AG10803 (cell line): ENCODE data around the gene NVL.

Experiments used
- DNase-seq: peaks from one replicate; pipeline ENCODE4 v3.0.0; 2010; ENCODE audit warnings: low read depth
- H3K4me3 ChIP-seq: 2 replicates; pipeline ENCODE4 v1.5.1; 2011; ENCODE audit warnings: mild to moderate bottlenecking, low read length, control low read depth
- TF ChIP-seq, protein P1 (sequence below): conservative IDR thresholded peaks from 2 replicates; pipeline ENCODE4 v1.5.1; 2011; ENCODE audit warnings: mild to moderate bottlenecking, low read length, control low read depth, inconsistent platforms

Gene NVL

DNA sequence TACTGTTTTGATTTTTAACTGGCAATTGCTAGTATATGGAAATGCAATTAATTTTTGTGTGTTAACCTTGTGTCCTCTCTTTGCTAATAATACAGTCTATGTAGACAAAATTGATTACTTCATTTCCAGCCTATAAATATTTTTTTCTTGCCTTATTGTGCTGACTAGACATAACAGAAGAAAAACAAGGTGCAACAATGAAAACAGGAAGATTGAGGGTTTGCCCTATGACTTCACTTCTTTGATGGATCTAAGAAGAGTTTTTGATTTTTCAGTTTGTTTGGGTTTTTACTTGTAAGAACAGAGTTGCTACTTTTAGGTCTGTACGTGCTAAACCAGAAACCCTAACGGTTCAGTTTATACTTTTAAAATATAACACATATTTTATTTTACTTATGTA, 18.2 kb upstream of the NVL start:
- TF ChIP-seq, protein P1, sequence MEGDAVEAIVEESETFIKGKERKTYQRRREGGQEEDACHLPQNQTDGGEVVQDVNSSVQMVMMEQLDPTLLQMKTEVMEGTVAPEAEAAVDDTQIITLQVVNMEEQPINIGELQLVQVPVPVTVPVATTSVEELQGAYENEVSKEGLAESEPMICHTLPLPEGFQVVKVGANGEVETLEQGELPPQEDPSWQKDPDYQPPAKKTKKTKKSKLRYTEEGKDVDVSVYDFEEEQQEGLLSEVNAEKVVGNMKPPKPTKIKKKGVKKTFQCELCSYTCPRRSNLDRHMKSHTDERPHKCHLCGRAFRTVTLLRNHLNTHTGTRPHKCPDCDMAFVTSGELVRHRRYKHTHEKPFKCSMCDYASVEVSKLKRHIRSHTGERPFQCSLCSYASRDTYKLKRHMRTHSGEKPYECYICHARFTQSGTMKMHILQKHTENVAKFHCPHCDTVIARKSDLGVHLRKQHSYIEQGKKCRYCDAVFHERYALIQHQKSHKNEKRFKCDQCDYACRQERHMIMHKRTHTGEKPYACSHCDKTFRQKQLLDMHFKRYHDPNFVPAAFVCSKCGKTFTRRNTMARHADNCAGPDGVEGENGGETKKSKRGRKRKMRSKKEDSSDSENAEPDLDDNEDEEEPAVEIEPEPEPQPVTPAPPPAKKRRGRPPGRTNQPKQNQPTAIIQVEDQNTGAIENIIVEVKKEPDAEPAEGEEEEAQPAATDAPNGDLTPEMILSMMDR: no peak
- DNase-seq: no peak
- H3K4me3 ChIP-seq: no peak overlapping the region

DNA sequence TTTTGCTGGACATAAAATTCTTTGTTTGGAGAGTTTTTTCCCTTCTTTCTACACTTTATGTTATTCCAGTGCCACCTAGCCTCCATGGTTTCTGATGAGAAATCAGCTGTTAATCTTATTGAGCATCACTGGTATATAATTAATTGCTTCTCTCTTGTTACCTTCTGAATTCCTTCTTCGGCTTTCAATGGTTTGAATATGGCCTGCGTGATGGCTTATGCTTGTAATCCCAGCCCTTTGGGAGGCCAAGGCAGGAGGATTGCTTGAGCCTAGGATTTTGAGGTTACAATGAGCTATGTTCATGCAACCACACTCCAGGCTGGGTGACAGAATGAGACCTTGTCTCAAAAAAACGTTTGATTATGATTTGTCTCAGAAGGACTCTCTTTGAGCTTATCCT, 13.7 kb upstream of the NVL start:
- no peak for DNase-seq
- TF ChIP-seq, protein P1: no peak
- H3K4me3 ChIP-seq: no peak overlapping the region

DNA sequence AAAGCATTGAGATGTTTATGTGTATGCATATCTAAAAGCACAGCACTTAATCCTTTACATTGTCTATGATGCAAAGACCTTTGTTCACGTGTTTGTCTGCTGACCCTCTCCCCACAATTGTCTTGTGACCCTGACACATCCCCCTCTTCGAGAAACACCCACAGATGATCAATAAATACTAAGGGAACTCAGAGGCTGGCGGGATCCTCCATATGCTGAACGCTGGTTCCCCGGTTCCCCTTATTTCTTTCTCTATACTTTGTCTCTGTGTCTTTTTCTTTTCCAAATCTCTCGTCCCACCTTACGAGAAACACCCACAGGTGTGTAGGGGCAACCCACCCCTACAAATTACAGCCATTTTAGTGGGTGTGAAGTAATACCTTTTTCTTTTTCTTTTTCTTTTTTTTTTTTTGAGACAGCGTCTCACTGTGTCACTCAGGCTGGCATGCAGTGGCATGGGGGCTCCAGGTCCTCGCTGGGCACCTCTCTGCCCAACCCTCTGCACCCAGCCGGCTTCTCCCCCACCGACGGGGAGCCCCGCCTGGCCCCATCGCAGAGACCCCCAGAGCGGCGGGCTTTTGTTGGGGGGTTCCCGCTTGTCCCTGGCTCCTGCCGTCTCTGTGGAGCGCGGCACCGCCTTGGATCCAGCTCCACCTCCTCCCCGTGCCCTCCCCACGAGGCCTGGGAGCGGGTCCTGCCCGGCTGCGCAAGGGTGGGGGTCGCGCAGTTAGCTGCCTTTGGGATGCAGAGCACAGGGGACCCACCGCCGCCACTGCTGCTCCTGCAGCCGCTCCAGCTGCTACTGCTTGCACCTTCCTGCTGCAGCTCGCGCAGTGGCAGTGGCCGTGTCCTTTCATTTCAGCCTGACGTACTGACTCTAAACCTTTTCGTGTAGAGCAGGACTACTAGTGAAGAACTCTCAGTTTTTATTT, 10.7 kb upstream of the NVL start:
- H3K4me3 ChIP-seq: peak overlapping the region; percentile 63
- DNase-seq: peak; percentile 8

DNA sequence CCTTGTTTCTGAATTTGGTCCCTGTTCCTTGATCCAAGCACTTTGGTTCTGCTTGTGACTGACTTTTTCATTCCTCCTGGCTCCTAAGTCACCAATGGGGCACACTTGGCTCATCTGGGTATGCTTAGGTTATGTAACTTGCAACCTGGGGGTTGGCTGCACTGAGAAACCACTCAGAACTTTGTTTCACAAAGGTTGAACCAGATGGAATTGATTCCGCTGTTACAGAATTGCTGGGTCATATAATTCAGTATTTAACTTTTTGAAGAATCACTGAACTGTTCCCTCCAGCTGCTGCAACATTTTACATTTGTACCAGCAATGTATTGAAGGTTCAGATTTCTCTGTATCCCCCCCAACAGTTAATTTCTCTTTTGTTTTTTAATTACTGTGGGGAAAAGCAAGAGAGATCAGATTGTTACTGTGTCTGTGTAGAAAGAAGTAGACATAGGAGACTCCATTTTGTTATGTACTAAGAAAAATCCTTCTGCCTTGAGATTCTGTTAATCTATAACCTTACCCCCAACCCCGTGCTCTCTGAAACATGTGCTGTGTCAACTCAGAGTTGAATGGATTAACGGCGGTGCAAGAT, 9.6 kb upstream of the NVL start:
- DNase-seq: no peak
- TF ChIP-seq, protein P1: no peak
- H3K4me3 ChIP-seq: no peak overlapping the region

DNA sequence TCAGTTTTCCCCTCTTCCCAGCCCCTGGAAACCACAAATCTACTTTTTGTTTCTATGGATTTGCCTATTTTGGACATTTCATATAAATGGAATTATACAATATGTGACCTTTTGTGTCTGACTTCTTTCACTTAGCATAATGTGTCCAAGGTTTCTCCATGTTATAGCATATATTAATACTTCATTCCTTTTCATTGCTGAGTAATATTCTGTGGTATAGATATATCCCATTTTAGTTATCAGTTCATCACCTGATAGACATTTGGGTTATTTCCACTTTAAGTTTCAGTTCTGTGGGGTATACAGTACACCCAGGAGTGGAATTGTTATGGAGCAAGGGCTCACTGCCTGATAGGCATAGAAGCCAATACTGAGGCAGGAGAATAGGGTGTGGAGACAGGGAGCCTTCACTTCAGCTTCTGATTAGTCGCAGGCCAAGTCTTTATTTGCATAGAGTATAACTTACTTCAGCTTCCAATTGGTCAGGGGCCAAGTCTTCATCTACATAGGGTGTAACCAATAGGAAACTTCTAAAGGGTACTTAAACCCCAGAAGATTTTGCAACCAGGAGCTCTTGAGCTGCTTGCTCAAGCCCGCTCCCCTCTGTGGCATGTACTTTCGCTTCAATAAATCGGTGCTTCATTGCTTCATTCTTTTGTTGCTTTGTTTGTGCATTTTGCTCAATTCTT, 8.3 kb upstream of the NVL start:
- TF ChIP-seq, protein P1: no peak
- H3K4me3 ChIP-seq: no peak overlapping the region
- DNase-seq: no peak

DNA sequence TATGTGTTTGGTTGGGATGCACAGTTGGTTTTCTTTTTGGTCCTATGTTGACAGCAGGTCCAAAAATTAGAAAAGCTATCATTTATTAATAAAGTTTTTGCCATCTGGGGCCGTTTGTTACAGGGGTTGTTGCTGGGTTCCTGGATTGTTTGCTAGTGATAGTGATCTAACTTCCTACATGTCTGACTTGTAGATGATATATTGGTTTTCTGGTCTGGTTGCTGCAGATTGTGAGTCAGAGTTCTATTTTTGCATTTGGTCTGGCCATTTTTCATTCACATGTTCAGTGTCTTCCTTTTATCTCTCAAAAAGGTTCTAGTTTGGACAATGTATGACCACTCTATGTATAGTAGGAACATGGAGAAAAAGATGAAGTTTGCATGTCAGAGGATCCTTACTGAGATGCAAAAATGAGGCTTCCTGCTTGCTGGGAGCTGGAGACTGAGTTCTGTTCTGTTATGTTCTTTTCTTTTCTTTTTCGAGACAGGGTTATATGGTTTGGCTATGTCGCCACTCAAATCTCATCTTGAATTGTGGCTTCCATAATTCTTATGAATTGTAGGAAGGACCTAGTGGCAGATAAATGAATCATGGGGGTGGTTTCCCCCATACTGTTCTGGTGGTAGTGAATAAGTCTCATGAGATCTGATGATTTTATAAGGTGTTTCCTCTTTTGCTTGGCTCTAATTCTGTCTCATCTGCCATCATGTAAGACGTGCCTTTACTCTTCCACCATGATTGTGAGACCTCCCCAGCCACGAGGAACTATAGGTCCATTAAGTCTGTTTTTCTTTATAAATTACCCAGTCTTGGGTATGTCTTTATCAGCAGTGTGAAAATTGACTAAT, 4.2 kb upstream of the NVL start:
- TF ChIP-seq, protein P1: no peak
- no peak overlapping the region for H3K4me3 ChIP-seq
- DNase-seq: peak; percentile 56

DNA sequence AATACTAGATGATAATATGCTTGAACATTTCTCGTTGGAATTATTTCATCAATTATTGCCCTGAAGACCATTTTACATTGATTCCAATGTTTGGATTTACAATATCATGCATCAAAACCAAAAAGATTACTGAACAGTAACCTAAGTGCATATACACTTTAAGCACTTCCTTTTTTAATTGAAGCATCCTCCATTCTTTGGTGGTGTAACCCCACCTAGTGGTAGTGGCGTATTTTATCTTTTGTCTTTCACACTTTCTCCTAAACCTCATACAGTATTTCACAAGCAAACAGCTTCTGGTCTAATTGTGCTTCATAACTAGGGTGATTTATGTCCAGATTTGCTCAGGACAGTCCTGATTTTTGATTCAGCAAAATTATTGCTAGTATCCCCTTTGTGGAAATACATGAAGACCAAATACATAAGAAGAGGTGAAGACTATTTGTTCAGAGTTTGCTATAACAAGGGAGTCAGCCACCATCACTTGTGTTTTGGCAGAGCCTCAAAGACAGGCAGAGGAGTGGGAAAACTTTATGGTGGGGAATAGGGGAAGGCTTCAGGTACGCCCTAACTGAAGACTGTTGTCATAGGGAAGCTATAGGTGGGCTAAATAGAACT, 3.4 kb upstream of the NVL start:
- TF ChIP-seq, protein P1: peak; percentile 75
- no peak overlapping the region for H3K4me3 ChIP-seq
- DNase-seq: peak; percentile 63
